ENCODE results near the gene PHYKPL.

Gene PHYKPL

GRCh38 chr5:178227138-178227659, 5.4 kb downstream of the PHYKPL start:
- no peak overlapping the region for H3K4me3 ChIP-seq
- no peak overlapping the region for H3K27ac ChIP-seq
- TF ChIP-seq FOXP2 (optimal IDR thresholded peaks at IDR 0.05; ENCODE audit: control extremely low read depth, extremely low read length, insufficient read depth), result no peak
- no peak for TF ChIP-seq POLR2AphosphoS5 (IDR thresholded peaks at IDR 0.05; ENCODE audit: borderline replicate concordance, low read depth, low read length)
- no peak for TF ChIP-seq EZH2 (IDR thresholded peaks at IDR 0.05)
- DNase-seq (ENCODE audit: low read depth, low spot score), result no peak
- no peaks in the 10 kb centered on the region for H3K9me3 ChIP-seq (ENCODE audit: low read depth, low read length)
- H3K9ac ChIP-seq (ENCODE audit: insufficient read length), result no peak overlapping the region
- peaks cover 44% of the 10 kb centered on the region for H3K36me3 ChIP-seq (ENCODE audit: insufficient read depth, low read length)

DNA sequence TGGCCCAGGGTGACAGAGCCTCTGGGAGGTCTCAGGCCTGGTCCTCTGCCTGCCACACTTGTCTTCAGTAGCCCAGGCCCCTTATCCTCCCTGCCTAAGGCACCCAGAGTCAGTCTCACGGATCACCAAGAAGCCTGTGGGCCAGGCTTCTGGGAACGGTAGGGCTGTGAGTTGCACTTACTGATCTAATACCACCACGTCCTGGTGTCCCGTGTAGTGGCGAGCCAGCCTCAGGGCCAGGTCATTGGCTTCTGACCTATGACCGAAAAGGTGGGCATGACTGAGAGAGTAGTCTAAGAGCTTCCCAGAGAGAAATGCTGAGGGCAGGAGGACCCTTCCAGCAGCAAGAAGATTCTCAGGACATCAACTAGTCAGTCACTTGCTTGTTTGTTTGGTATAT, 7.4 kb downstream of the PHYKPL start:
- H3K9me3 ChIP-seq (ENCODE audit: low read depth, low read length), result no peaks in the 10 kb centered on the region
- H3K27ac ChIP-seq, result no peak overlapping the region
- no peak overlapping the region for H3K4me3 ChIP-seq
- peaks cover 32% of the 10 kb centered on the region for H3K36me3 ChIP-seq (ENCODE audit: insufficient read depth, low read length)
- H3K9ac ChIP-seq (ENCODE audit: insufficient read length), result no peak overlapping the region
- no peak for DNase-seq (ENCODE audit: low read depth, low spot score)
- no peak for TF ChIP-seq POLR2AphosphoS5 (IDR thresholded peaks at IDR 0.05; ENCODE audit: borderline replicate concordance, low read depth, low read length)
- no peak for TF ChIP-seq FOXP2 (optimal IDR thresholded peaks at IDR 0.05; ENCODE audit: control extremely low read depth, extremely low read length, insufficient read depth)
- TF ChIP-seq EZH2 (IDR thresholded peaks at IDR 0.05), result no peak

DNA sequence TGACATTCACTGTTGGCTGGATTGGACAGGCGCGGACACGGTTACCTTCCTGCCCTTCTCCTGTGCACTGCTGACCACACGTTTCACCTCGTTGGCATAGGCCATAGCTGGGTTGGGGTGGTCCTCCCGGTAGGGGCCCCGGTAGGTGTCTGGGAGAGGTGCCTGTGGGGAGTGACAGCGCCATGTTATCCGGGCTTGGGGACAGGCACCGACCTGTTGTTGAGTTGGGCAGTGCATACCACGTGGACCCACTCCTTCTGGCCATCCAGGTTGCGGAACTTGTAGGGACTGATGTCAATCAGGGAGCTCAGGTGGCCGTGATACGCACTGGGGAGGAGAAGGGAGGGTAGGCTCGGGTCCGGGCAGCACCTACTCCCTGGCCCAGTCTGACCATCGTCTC, 8.2 kb downstream of the PHYKPL start:
- no peak overlapping the region for H3K4me3 ChIP-seq
- H3K9ac ChIP-seq (ENCODE audit: insufficient read length), result no peak overlapping the region
- no peak for DNase-seq (ENCODE audit: low read depth, low spot score)
- no peaks in the 10 kb centered on the region for H3K9me3 ChIP-seq (ENCODE audit: low read depth, low read length)
- no peak overlapping the region for H3K27ac ChIP-seq
- H3K36me3 ChIP-seq (ENCODE audit: insufficient read depth, low read length), result peaks cover 24% of the 10 kb centered on the region
- TF ChIP-seq EZH2 (IDR thresholded peaks at IDR 0.05) (no peak), FOXP2 (optimal IDR thresholded peaks at IDR 0.05; ENCODE audit: control extremely low read depth, extremely low read length, insufficient read depth) (no peak), POLR2AphosphoS5 (IDR thresholded peaks at IDR 0.05; ENCODE audit: borderline replicate concordance, low read depth, low read length) (no peak)

DNA sequence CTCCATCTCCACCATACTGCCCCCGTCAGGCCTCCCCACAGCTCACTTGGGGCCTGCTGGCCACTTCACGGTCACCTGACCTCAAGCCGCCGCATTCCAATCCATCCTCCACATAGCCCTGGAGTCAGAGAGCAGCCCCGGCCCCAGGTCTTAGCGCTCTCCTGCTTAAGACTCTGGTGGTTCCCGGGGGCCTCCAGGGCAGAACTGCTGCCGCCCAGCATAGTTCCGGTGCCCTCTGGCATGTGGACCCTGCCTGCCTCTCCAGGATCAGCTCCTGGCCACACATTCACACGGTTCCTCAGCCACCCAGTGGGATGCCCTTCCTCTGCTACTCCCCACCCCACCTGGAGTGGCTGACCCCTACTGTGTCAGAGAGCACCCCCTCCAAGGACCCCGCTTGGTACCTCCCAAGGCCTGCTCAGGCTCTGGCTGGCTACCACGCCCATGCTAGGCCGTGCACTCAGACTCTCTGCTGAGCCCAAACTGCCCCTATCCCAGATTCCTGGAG, 8.7 kb downstream of the PHYKPL start:
- H3K9me3 ChIP-seq (ENCODE audit: low read depth, low read length), result no peaks in the 10 kb centered on the region
- no peak overlapping the region for H3K27ac ChIP-seq
- H3K9ac ChIP-seq (ENCODE audit: insufficient read length), result no peak overlapping the region
- peaks cover 20% of the 10 kb centered on the region; the same call in 1 of the 2 replicates for H3K36me3 ChIP-seq (ENCODE audit: insufficient read depth, low read length)
- TF ChIP-seq EZH2 (IDR thresholded peaks at IDR 0.05), result no peak
- TF ChIP-seq FOXP2 (optimal IDR thresholded peaks at IDR 0.05; ENCODE audit: control extremely low read depth, extremely low read length, insufficient read depth), result no peak
- no peak for TF ChIP-seq POLR2AphosphoS5 (IDR thresholded peaks at IDR 0.05; ENCODE audit: borderline replicate concordance, low read depth, low read length)
- no peak overlapping the region for H3K4me3 ChIP-seq
- DNase-seq (ENCODE audit: low read depth, low spot score), result no peak

DNA sequence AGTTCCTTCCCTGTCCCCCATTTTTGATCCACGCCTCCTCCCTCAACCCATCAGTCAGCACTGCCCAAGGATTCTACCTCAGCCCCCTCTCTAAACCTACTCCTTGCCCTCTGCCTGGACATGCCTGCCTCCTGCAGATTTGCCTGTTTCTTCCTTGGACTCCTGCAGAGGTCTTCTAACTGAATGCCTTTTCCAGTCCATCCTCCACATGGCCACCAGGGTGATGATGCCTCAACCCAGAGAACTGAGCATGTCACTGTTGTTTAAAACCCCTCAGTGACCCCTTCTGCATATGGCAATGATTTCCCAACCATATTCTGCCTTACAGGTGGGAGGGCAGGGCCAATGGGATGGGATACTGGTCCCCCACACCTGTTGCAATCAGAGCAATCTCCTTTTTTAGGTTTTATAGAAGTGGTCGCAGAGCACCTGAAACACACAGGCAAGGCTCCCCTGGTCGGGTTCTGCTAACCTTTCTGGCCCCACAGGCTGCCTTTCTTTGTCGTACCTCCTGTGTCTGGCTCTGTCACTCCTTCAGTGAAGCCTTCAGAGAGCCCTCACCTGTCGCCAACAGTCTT, 9.3 kb downstream of the PHYKPL start:
- Histone ChIP-seq H3K36me3 (ENCODE audit: insufficient read depth, low read length) (peaks cover 17% of the 10 kb centered on the region; the same call in 1 of the 2 replicates), H3K9me3 (ENCODE audit: low read depth, low read length) (no peaks in the 10 kb centered on the region), H3K27ac (no peak overlapping the region), H3K9ac (ENCODE audit: insufficient read length) (no peak overlapping the region), H3K4me3 (no peak overlapping the region)
- DNase-seq (ENCODE audit: low read depth, low spot score), result no peak
- no peak for TF ChIP-seq EZH2 (IDR thresholded peaks at IDR 0.05)
- TF ChIP-seq FOXP2 (optimal IDR thresholded peaks at IDR 0.05; ENCODE audit: control extremely low read depth, extremely low read length, insufficient read depth), result no peak
- TF ChIP-seq POLR2AphosphoS5 (IDR thresholded peaks at IDR 0.05; ENCODE audit: borderline replicate concordance, low read depth, low read length), result no peak

DNA sequence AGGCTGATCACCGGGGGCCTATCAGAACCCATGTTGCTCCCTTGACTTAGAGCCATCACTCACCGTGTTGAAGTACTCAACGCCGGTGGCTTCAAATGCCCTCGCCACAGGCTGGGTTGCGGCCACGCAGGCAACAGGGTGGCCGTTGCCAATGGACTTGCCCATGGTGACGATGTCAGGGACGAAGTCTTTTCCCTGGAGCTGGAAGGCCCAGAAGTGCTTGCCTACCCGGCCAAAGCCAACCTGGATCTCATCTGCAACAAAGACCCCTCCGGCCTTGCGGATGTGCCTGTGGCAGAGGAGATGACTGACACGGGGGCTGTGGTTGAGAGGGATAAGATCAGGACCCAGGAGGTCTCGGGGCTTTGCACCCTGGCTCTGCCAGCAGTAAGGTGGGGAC, 10.3 kb downstream of the PHYKPL start:
- Histone ChIP-seq H3K9me3 (ENCODE audit: low read depth, low read length) (no peaks in the 10 kb centered on the region), H3K27ac (no peak overlapping the region), H3K36me3 (ENCODE audit: insufficient read depth, low read length) (peaks cover 9% of the 10 kb centered on the region; the same call in 1 of the 2 replicates), H3K9ac (ENCODE audit: insufficient read length) (no peak overlapping the region), H3K4me3 (no peak overlapping the region)
- DNase-seq (ENCODE audit: low read depth, low spot score), result no peak
- no peak for TF ChIP-seq POLR2AphosphoS5 (IDR thresholded peaks at IDR 0.05; ENCODE audit: borderline replicate concordance, low read depth, low read length)
- TF ChIP-seq FOXP2 (optimal IDR thresholded peaks at IDR 0.05; ENCODE audit: control extremely low read depth, extremely low read length, insufficient read depth), result no peak
- no peak for TF ChIP-seq EZH2 (IDR thresholded peaks at IDR 0.05)

- Histone ChIP-seq H3K9ac (ENCODE audit: insufficient read length) (no peak overlapping the region), H3K4me3 (no peak overlapping the region), H3K9me3 (ENCODE audit: low read depth, low read length) (no peaks in the 10 kb centered on the region), H3K36me3 (ENCODE audit: insufficient read depth, low read length) (peaks cover 8% of the 10 kb centered on the region), H3K27ac (no peak overlapping the region)
- TF ChIP-seq FOXP2 (optimal IDR thresholded peaks at IDR 0.05; ENCODE audit: control extremely low read depth, extremely low read length, insufficient read depth) (no peak), EZH2 (IDR thresholded peaks at IDR 0.05) (no peak), POLR2AphosphoS5 (IDR thresholded peaks at IDR 0.05; ENCODE audit: borderline replicate concordance, low read depth, low read length) (no peak; the same call in 1 of the 2 replicates)
- no peak for DNase-seq (ENCODE audit: low read depth, low spot score)
These were observed 10.7 kb downstream of the PHYKPL start for GRCh38 chr5:178221853-178222252.

DNA sequence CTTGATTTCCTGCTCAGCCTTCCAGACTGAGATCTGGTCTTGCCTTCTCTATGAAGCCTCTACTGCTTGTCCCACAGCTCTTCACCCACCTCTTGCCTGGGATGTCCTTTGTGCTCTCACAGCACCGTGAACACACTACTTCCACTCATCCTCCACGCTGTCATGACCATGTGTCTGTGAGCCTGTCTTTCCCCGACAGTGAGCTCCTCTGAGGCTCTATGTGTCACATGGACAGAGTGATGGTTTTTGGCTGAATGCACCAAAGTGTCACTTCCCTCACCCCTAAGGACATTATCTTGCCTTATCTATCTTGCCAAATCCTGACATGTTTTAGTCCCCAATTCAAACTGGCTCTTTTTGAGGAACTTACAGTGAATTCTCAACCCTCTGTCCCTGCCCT, 11.3 kb downstream of the PHYKPL start:
- DNase-seq (ENCODE audit: low read depth, low spot score), result no peak

More for the DNA sequence above, 11.3 kb downstream of the PHYKPL start:
- no peak for TF ChIP-seq EZH2 (IDR thresholded peaks at IDR 0.05)
- no peak for TF ChIP-seq POLR2AphosphoS5 (IDR thresholded peaks at IDR 0.05; ENCODE audit: borderline replicate concordance, low read depth, low read length)
- TF ChIP-seq FOXP2 (optimal IDR thresholded peaks at IDR 0.05; ENCODE audit: control extremely low read depth, extremely low read length, insufficient read depth), result no peak
- no peak overlapping the region for H3K4me3 ChIP-seq
- H3K36me3 ChIP-seq (ENCODE audit: insufficient read depth, low read length), result peaks cover 14% of the 10 kb centered on the region
- no peaks in the 10 kb centered on the region for H3K9me3 ChIP-seq (ENCODE audit: low read depth, low read length)
- no peak overlapping the region for H3K9ac ChIP-seq (ENCODE audit: insufficient read length)
- no peak overlapping the region; the same call in 1 of the 2 replicates for H3K27ac ChIP-seq

Measured in SK-N-MC (cell line).